ENCODE data around the gene SCYGR3.

DNA sequence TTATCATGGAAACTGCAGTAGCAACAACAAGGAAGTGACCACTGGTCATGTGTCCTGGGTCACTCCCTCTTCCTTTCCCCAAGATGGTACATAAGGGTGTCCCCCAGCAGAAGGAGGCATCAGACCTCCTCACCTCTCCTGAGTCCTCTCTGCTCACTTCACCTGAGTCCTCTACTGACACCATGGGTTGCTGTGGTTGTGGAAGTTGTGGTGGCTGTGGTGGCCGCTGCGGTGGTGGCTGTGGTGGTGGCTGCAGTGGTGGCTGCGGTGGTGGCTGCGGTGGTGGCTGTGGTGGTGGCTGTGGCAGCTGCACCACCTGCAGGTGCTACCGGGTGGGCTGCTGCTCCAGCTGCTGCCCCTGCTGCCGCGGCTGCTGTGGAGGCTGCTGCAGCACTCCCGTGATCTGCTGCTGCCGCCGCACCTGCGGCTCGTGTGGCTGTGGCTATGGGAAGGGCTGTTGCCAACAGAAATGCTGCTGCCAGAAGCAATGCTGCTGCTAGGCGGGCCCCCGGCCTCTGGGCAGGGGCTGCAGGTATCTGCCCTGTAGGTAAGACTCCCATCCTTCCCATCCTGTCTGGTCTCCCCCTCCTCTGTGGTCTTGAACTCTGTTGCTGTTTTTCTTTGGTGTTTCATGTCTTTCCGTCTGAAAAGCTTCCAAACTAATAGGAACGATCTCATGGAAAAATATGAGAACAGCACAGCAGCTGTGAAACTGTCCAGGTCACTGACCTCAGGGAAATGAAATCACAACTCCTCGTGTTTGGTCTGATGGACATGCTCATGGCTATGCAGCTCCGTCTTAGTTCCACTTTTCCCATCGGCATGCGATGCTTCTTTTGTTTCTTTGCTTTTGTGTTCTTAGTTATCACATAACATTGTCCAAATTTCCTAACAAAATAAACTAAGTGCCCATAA lies 2.9 kb upstream of the SCYGR3 start, which contains the start of gene SCYGR4:
- TF ChIP-seq CTCF (conservative IDR thresholded peaks at IDR 0.05; ENCODE audit: low read depth in 2 of 2) (no peak), REST (IDR thresholded peaks at IDR 0.05; ENCODE audit: unreplicated experiment) (no peak), POLR2AphosphoS5 (IDR thresholded peaks at IDR 0.05; ENCODE audit: low read depth) (no peak), CREB1 (CRISPR knock-in tag; IDR thresholded peaks at IDR 0.05; ENCODE audit: low read depth) (no peak), EZH2 (IDR thresholded peaks at IDR 0.05; ENCODE audit: low read depth, unreplicated experiment) (no peak), ETS1 (IDR thresholded peaks at IDR 0.05) (no peak), EZH2phosphoT487 (IDR thresholded peaks at IDR 0.05; ENCODE audit: unreplicated experiment) (no peak), JUNB (IDR thresholded peaks at IDR 0.05; ENCODE audit: unreplicated experiment) (no peak), ZNF114 (CRISPR knock-in tag; IDR thresholded peaks at IDR 0.05) (no peak), ZNF331 (CRISPR knock-in tag; IDR thresholded peaks at IDR 0.05; ENCODE audit: low read depth) (no peak), STAT1 (IDR thresholded peaks at IDR 0.05; ENCODE audit: unreplicated experiment) (no peak), NANOG (IDR thresholded peaks at IDR 0.05; ENCODE audit: borderline replicate concordance) (no peak)

Data from GM23338 (cell line).